Common myeloid progenitor, CD34-positive (primary cell): ENCODE data around the gene TSPOAP1.

Source experiments
- CTCF ChIA-PET: fragments of 350-600 bp; sonication (Branson Sonifier 250); formaldehyde crosslinking; loops from one replicate; lab custom pipeline; 2021; ENCODE audit warnings: antibody characterized with exemption; lab: Charles Lee
- POLR2A ChIA-PET: fragments of 350-600 bp; sonication (Branson Sonifier 250); formaldehyde crosslinking; loops from one replicate; lab custom pipeline; 2021; ENCODE audit warnings: antibody characterized with exemption; lab: Charles Lee
- DNase-seq, 3 donors: peaks; one replicate each; pipeline versions ENCODE4 v3.0.0 to v3.0.0-alpha.2; 2013
- H3K27ac ChIP-seq, 2 experiments: 1 replicate in 1 of 2; 2 replicates in 1 of 2; pipeline ENCODE4 v1.7.0; 2013; ENCODE audit warnings: inconsistent platforms in 2 of 2, low read length in 2 of 2, mild to moderate bottlenecking in 2 of 2, low read depth in 1 of 2, moderate library complexity in 1 of 2; ENCODE audit not compliant: severe bottlenecking in 2 of 2, insufficient read depth in 1 of 2, poor library complexity in 1 of 2
- H3K27me3 ChIP-seq, 5 experiments: replicated peaks in 2 of 5; 1 replicate in 3 of 5; 2 replicates in 2 of 5; pipeline versions ENCODE4 v1.6.1 to v1.7.0; 2013; ENCODE audit warnings: low read length in 4 of 5, mild to moderate bottlenecking in 2 of 5, moderate library complexity in 2 of 5, inconsistent platforms in 1 of 5; ENCODE audit not compliant: insufficient read depth in 5 of 5, control insufficient read depth in 4 of 5
- H3K36me3 ChIP-seq, 4 experiments: 1 replicate in 2 of 4; 2 replicates in 2 of 4; pipeline versions ENCODE4 v1.6.1 to v1.7.0; 2013; ENCODE audit warnings: low read length in 3 of 4, control low read depth in 1 of 4, mild to moderate bottlenecking in 1 of 4; ENCODE audit not compliant: control insufficient read depth in 4 of 4, insufficient read depth in 4 of 4
- H3K4me1 ChIP-seq, 4 experiments: 1 replicate in 3 of 4; 2 replicates in 1 of 4; pipeline versions ENCODE4 v1.6.1 to v1.7.1; 2013; ENCODE audit warnings: low read length in 3 of 4, mild to moderate bottlenecking in 3 of 4, control low read depth in 1 of 4, inconsistent platforms in 1 of 4, moderate library complexity in 1 of 4; ENCODE audit not compliant: control insufficient read depth in 4 of 4, insufficient read depth in 4 of 4; ENCODE audit errors: control extremely low read depth in 1 of 4
- H3K4me3 ChIP-seq, 7 experiments: 1 replicate in 4 of 7; 2 replicates in 3 of 7; pipeline versions ENCODE4 v1.5.1 to v1.7.0; 2013; ENCODE audit warnings: mild to moderate bottlenecking in 7 of 7, low read length in 6 of 7, moderate library complexity in 6 of 7, inconsistent platforms in 2 of 7, low read depth in 2 of 7, control low read depth in 1 of 7; ENCODE audit not compliant: insufficient read depth in 4 of 7, control insufficient read depth in 1 of 7; ENCODE audit errors: extremely low read depth in 1 of 7
- H3K9me3 ChIP-seq, 5 experiments: 1 replicate in 4 of 5; 2 replicates in 1 of 5; pipeline versions ENCODE4 v1.6.1 to v1.7.1; 2013; ENCODE audit warnings: low read length in 4 of 5, mild to moderate bottlenecking in 2 of 5, inconsistent platforms in 1 of 5, low read depth in 1 of 5, moderate library complexity in 1 of 5; ENCODE audit not compliant: control insufficient read depth in 4 of 5, insufficient read depth in 2 of 5; ENCODE audit errors: control extremely low read depth in 1 of 5
- WGBS: methylation state at CpG from one replicate; pipeline ENCODE4 v1.1.5; 2013; ENCODE audit not compliant: insufficient coverage; 5-methylcytosine and 5-hydroxymethylcytosine counted together

TSPOAP1 gene

DNA sequence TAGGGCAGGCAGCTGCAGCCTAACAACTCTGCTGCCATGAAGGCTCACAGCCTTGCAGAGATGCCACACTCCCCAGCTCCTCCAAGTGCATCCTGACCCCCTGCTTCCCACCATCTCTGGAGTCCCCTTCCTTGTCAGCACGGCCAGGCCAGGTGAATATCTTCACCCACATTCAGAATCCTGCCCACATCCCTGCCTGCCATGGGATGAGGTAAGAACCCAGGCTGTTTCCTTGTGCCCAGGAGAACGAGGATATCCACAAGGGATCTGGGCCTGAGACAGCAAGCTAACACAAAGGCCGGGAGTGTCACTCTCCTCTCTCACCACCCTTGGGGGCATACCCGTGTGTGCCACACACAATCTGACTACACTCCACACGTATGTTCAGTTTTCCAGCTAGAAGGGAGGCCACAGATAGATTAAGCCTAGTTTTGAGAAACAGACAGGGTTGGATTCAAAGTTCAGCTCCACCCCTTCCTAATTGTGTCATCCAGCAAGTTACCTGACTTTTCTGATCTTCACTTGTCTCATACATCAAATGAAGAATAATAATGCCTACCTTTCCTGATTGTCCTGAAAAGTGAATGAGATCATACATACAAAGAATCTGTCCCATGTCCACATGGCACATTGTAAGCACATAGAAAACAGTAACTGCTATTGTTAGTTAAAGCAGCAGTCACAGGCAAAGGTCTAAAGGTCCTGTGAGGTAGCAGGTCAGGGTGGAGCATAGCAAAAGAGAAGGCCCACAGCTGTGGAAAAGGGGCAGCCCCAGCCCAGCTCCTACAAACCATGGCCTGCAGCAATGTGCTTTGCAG, 40.8 kb upstream of the TSPOAP1 start:
- Histone ChIP-seq H3K27me3 (no peaks in the 10 kb centered on the region), H3K27ac (no peak overlapping the region), H3K36me3 (peaks cover 0 to 1% (median 0%) of the 10 kb centered on the region in 4 experiments), H3K4me1 (no peaks in the 10 kb centered on the region), H3K9me3 (no peaks in the 10 kb centered on the region), H3K4me3 (no peak overlapping the region)
- DNase-seq = no peak
- ChIA-PET POLR2A (interaction anchor here (1.1 kb wide), 1 partner anchor 41 kb away, joined by 3 read pairs; no protein-coding TSS in a partner anchor), CTCF (interaction anchor here (0.9 to 1.9 kb wide), 3 partner anchors 9 to 12 kb away, joined by 3 to 6 read pairs (median 3); no protein-coding TSS in a partner anchor)
- WGBS = 100% methylated on average over 3 of the region's 5 CpGs

DNA sequence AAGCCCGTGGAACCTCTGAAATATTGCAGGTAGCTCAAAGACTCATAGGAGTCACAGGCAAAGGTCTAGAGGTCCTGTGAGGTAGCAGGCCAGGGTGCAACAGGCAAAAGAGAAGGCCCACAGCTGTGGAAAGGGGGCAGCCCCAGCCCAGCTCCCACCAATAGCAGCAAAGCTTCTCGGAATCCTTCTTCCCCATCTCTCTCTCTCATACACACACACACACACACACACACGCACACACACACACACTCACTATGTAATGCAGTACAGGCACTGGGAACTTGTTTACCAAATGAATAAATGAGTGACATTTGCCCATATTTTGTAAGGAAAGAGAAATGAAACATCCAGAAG, 40.2 kb upstream of the TSPOAP1 start:
- H3K4me1 ChIP-seq = no peaks in the 10 kb centered on the region
- no peaks in the 10 kb centered on the region for H3K27me3 ChIP-seq
- peaks cover 0 to 1% (median 0%) of the 10 kb centered on the region in 4 experiments for H3K36me3 ChIP-seq
- no peak overlapping the region for H3K27ac ChIP-seq
- 100% methylated on average over 1 of the region's 3 CpGs for WGBS
- ChIA-PET POLR2A (interaction anchor here (0.6 to 1.1 kb wide), 2 partner anchors 17 to 41 kb away, joined by 3 to 4 read pairs; partner anchors contain the start of gene SUPT4H1), CTCF (interaction anchor here (0.9 to 1.9 kb wide), 4 partner anchors 8 to 13 kb away, joined by 3 to 6 read pairs (median 4); no protein-coding TSS in a partner anchor)
- no peaks in the 10 kb centered on the region for H3K9me3 ChIP-seq
- DNase-seq = peak in 1 of 3 donors; percentile 22
- H3K4me3 ChIP-seq = no peak overlapping the region

DNA sequence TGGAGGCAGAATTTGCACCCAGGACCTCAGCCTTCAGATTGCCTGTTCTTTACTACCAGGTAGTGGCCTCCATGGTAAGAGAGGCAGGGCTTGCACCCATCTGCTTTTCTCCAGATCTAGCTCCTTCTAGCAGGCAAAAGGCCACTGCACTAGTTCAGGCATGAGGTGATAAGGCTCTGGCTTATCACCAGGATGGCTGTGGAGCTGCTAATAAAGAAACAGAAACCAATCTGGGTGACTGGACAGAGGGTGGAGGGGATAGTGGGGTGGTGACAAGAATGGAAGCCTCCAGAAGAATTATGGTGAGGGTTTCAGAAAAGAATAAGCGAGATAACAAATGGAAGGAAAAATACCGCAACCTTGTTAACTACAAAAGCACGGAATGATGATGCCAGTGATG, 38.9 kb upstream of the TSPOAP1 start:
- POLR2A ChIA-PET = no interaction called here
- CTCF ChIA-PET = interaction anchor here (1.0 to 1.6 kb wide), 2 partner anchors 9 to 13 kb away, joined by 4 to 6 read pairs; no protein-coding TSS in a partner anchor
- no peaks in the 10 kb centered on the region for H3K4me1 ChIP-seq
- H3K9me3 ChIP-seq = no peaks in the 10 kb centered on the region
- 100% methylated on average over 2 of the region's 3 CpGs for WGBS
- peaks cover 0 to 1% (median 0%) of the 10 kb centered on the region in 4 experiments for H3K36me3 ChIP-seq
- H3K27ac ChIP-seq = no peak overlapping the region
- no peak overlapping the region for H3K4me3 ChIP-seq
- DNase-seq = peak in 2 of 3 donors; percentile 17 to 36
- H3K27me3 ChIP-seq = no peaks in the 10 kb centered on the region

DNA sequence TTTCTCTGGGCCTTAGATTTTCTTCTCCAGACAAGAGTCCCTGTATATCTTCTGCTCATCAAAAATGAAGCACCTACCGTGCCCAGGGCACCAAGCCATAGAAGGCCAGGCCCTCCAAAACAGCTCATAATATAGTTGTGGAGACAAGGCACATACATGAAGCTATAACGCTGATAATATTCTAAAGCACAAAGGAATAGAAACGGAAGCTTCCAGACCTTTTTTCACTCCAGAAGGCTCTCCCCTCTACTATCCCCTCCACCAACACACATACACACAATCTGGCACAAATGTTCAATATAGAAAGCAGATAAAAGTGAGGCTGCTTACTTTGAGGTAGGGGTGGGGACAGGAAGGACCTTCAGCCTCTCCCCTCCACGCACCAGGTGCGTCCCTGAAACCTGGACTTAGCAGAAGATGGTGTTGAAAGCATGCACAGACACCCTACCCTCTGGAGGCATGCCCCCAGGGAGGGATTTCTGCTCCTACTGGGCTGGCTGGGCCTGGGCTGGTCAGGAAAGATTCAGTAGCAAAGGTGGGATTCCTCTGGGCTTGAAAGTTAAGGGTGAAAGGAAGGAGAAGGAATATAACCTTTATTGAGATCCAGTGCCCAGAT, 37.5 kb upstream of the TSPOAP1 start:
- H3K4me1 ChIP-seq = no peaks in the 10 kb centered on the region
- no peaks in the 10 kb centered on the region for H3K9me3 ChIP-seq
- 100% methylated on average over 2 of the region's 5 CpGs for WGBS
- no peak overlapping the region for H3K27ac ChIP-seq
- CTCF ChIA-PET = interaction anchor here (1.4 kb wide), 1 partner anchor 13 kb away, joined by 4 read pairs; no protein-coding TSS in a partner anchor
- no peak overlapping the region for H3K4me3 ChIP-seq
- POLR2A ChIA-PET = no interaction called here
- no peaks in the 10 kb centered on the region for H3K27me3 ChIP-seq
- peaks cover 0 to 1% (median 0%) of the 10 kb centered on the region in 4 experiments for H3K36me3 ChIP-seq
- DNase-seq = no peak

DNA sequence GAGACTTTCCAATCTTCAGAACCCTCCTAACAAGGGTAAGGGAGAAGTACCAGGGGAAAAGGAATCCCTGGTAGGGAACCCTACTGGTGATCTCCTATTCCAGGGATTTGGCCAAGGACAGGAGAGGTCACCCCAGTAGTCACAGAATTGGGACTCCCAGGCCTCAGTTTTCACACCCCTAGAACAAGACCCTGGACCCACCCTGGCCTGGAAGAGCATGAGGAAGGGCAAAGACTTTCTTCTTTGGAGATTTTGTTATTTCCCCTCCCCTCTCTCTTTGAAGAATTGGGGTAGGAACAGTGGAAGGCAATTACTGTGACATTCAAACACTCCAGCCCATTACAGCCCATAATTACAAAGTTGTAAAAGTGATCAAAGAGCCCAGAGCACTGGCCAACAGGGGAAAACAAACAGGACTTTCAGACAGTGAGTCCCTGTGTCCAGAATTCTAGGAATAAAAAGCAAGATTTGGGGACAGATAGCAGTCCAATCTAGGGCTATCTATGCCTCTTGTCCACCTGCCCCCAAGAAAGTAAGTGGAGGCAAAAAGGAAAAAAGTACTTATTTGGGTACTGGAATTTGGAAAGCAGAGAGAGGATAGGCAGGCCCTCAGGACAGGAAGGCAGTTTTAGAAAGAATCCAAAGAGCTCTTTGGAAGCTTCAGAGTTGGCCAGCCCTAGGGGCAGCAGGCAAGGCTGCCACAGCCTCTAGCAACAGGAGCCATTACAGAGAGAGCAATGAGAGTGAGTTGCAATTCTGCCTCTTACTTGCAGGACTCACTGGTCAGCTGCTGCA, 36.8 kb upstream of the TSPOAP1 start:
- H3K27me3 ChIP-seq = no peaks in the 10 kb centered on the region
- H3K4me3 ChIP-seq = no peak overlapping the region
- ChIA-PET POLR2A (no interaction called here), CTCF (interaction anchor here (1.1 to 1.4 kb wide), 2 partner anchors 10 to 13 kb away, joined by 4 read pairs; no protein-coding TSS in a partner anchor)
- H3K36me3 ChIP-seq = peaks cover 0 to 1% (median 0%) of the 10 kb centered on the region in 4 experiments
- DNase-seq = no peak
- no peaks in the 10 kb centered on the region for H3K9me3 ChIP-seq
- H3K4me1 ChIP-seq = no peaks in the 10 kb centered on the region
- peak overlapping the region in 1 of 2 experiments; percentile 68 for H3K27ac ChIP-seq

DNA sequence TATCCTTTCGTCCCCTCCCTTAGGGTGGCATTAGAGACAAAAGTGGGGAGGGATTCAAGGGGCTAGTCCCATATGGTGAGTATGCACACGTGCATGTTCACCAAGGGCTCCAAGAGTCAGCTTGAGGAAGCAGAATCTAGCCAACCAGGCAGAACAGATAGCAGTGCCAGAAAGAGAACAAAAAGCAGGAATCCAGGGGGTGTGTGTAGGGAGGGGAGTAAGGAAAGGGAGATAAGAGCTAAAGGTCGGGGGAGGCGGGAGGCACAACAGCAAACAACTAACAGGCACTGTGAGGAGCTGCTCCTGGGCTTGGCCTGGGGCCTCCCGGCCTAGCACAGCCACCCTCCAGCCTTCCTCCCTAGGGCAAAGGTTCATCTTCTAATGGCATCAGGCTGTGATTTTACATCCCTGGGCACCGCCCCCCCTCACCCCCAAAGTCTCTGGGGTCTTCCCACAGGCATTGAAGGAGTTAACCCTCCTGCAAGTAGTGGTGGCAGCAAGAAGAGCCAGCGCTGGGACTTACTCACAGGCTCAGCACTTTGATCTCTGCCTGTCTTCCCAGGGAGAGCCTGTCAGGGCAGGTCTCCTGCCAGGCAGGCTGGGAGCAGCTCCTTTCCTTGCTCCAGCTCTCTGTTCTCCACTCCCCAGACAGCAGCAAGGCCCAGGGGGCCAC, 35.8 kb upstream of the TSPOAP1 start:
- Histone ChIP-seq H3K36me3 (peaks cover 0 to 1% (median 0%) of the 10 kb centered on the region in 4 experiments), H3K27ac (peak overlapping the region in 1 of 2 experiments; percentile 68), H3K4me1 (no peaks in the 10 kb centered on the region), H3K4me3 (no peak overlapping the region), H3K27me3 (no peaks in the 10 kb centered on the region), H3K9me3 (no peaks in the 10 kb centered on the region)
- ChIA-PET POLR2A (no interaction called here), CTCF (interaction anchor here (0.7 to 1.4 kb wide), 6 partner anchors 8 to 71 kb away, joined by 3 to 5 read pairs (median 4); no protein-coding TSS in a partner anchor)
- DNase-seq = no peak
- 95% methylated on average over 7 of the region's 7 CpGs for WGBS
